ENCODE results near the gene ARAP1.

The ARAP1 gene

GRCh38 chr11:72773291-72773690, 21.1 kb upstream of the ARAP1 start:
- H3K9me3 ChIP-seq (replicated peaks; ENCODE audit: insufficient read depth, low read length): no peaks in the 10 kb centered on the region
- no peak overlapping the region for H3K4me2 ChIP-seq (ENCODE audit: low read depth, low read length)
- H3K4me3 ChIP-seq (ENCODE audit: low read length): no peak overlapping the region
- H3K9ac ChIP-seq (ENCODE audit: low read length): no peak overlapping the region
- no peak for DNase-seq
- H3K36me3 ChIP-seq (replicated peaks; ENCODE audit: insufficient read depth, low read length): no peaks in the 10 kb centered on the region
- H4K20me1 ChIP-seq (ENCODE audit: insufficient read depth, low read length): no peaks in the 10 kb centered on the region
- H3F3A ChIP-seq (ENCODE audit: insufficient read depth, low read length): no peaks in the 10 kb centered on the region
- H3K79me2 ChIP-seq (ENCODE audit: low read length): no peaks in the 10 kb centered on the region
- TF ChIP-seq EZH2 (optimal IDR thresholded peaks at IDR 0.05; ENCODE audit: low read depth, low read length) (no peak), EZH2phosphoT487 (IDR thresholded peaks at IDR 0.05; ENCODE audit: low read length) (no peak)
- TF ChIP-seq, protein P1, sequence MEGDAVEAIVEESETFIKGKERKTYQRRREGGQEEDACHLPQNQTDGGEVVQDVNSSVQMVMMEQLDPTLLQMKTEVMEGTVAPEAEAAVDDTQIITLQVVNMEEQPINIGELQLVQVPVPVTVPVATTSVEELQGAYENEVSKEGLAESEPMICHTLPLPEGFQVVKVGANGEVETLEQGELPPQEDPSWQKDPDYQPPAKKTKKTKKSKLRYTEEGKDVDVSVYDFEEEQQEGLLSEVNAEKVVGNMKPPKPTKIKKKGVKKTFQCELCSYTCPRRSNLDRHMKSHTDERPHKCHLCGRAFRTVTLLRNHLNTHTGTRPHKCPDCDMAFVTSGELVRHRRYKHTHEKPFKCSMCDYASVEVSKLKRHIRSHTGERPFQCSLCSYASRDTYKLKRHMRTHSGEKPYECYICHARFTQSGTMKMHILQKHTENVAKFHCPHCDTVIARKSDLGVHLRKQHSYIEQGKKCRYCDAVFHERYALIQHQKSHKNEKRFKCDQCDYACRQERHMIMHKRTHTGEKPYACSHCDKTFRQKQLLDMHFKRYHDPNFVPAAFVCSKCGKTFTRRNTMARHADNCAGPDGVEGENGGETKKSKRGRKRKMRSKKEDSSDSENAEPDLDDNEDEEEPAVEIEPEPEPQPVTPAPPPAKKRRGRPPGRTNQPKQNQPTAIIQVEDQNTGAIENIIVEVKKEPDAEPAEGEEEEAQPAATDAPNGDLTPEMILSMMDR (IDR thresholded peaks at IDR 0.05; ENCODE audit: low read length): no peak
- H3K27ac ChIP-seq (ENCODE audit: low read length): no peak overlapping the region
- H3K9me2 ChIP-seq (replicated peaks; ENCODE audit: insufficient read depth, low read length): no peaks in the 10 kb centered on the region
- peaks cover 10% of the 10 kb centered on the region for H3K4me1 ChIP-seq (ENCODE audit: low read length)
- H2AFZ ChIP-seq (ENCODE audit: low read length): no peak overlapping the region
- no peaks in the 10 kb centered on the region for H3K27me3 ChIP-seq (replicated peaks; ENCODE audit: insufficient read depth, low read length)

DNA sequence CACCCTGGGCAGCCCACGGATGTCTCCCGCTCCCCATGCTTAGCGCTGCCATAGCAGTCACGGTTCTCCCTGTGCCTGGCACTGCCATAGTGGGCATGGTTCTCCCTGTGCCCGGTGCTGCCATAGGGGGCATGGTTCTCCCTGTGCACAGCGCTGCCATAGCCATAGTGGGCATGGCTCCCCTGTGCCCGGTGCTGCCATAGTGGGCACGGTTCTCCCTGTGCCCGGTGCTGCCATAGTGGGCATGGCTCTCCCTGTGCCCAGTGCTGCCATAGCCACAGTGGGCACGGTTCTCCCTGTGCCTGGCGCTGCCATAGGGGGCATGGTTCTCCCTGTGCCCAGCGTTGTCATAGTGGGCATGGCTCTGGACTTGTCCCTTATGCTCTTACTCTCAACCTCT, 19.9 kb upstream of the ARAP1 start:
- DNase-seq: no peak
- Histone ChIP-seq H3K4me1 (ENCODE audit: low read length) (peaks cover 6% of the 10 kb centered on the region), H3K4me3 (ENCODE audit: low read length) (no peak overlapping the region), H3K4me2 (ENCODE audit: low read depth, low read length) (no peak overlapping the region), H3K79me2 (ENCODE audit: low read length) (no peaks in the 10 kb centered on the region), H3K9ac (ENCODE audit: low read length) (no peak overlapping the region), H3K27me3 (replicated peaks; ENCODE audit: insufficient read depth, low read length) (no peaks in the 10 kb centered on the region), H4K20me1 (ENCODE audit: insufficient read depth, low read length) (no peaks in the 10 kb centered on the region), H3K27ac (ENCODE audit: low read length) (no peak overlapping the region), H3F3A (ENCODE audit: insufficient read depth, low read length) (no peaks in the 10 kb centered on the region), H3K36me3 (replicated peaks; ENCODE audit: insufficient read depth, low read length) (no peaks in the 10 kb centered on the region), H2AFZ (ENCODE audit: low read length) (no peak overlapping the region), H3K9me2 (replicated peaks; ENCODE audit: insufficient read depth, low read length) (no peaks in the 10 kb centered on the region), H3K9me3 (replicated peaks; ENCODE audit: insufficient read depth, low read length) (no peaks in the 10 kb centered on the region)
- TF ChIP-seq, protein P1 (IDR thresholded peaks at IDR 0.05; ENCODE audit: low read length): no peak
- TF ChIP-seq EZH2phosphoT487 (IDR thresholded peaks at IDR 0.05; ENCODE audit: low read length) (no peak), EZH2 (optimal IDR thresholded peaks at IDR 0.05; ENCODE audit: low read depth, low read length) (no peak)

DNA sequence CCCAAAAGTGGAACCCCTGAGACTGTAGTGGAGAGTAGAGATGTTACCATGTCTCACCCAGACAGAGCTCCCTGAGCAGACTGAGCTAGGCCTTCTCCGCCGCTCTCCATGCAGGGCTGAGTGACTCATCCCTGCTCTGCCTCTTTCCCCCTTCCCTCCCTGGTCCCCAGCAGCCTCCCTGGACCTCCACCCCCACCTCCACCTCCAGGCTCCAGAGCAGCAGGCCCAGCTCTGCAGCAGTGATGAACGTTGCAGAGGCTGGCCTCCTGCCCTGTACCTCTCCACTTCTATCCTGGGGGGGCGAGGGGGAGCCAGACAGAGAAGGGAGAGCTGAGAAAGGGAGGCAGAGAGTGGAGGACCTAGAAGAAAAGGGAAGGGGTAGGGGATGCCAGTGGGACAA, 19.3 kb upstream of the ARAP1 start:
- Histone ChIP-seq H3K9ac (ENCODE audit: low read length) (no peak overlapping the region), H4K20me1 (ENCODE audit: insufficient read depth, low read length) (no peaks in the 10 kb centered on the region), H3K27me3 (replicated peaks; ENCODE audit: insufficient read depth, low read length) (no peaks in the 10 kb centered on the region), H3K4me1 (ENCODE audit: low read length) (0 out of 2 replicates have a peak, but pooled peaks cover under 1% of the 10 kb centered on the region), H3K27ac (ENCODE audit: low read length) (no peak overlapping the region), H3F3A (ENCODE audit: insufficient read depth, low read length) (no peaks in the 10 kb centered on the region), H3K79me2 (ENCODE audit: low read length) (no peaks in the 10 kb centered on the region), H3K9me3 (replicated peaks; ENCODE audit: insufficient read depth, low read length) (no peaks in the 10 kb centered on the region), H3K36me3 (replicated peaks; ENCODE audit: insufficient read depth, low read length) (no peaks in the 10 kb centered on the region), H3K4me2 (ENCODE audit: low read depth, low read length) (no peak overlapping the region), H3K4me3 (ENCODE audit: low read length) (no peak overlapping the region), H2AFZ (ENCODE audit: low read length) (no peak overlapping the region), H3K9me2 (replicated peaks; ENCODE audit: insufficient read depth, low read length) (no peaks in the 10 kb centered on the region)
- no peak for TF ChIP-seq EZH2 (optimal IDR thresholded peaks at IDR 0.05; ENCODE audit: low read depth, low read length)
- TF ChIP-seq EZH2phosphoT487 (IDR thresholded peaks at IDR 0.05; ENCODE audit: low read length): no peak
- no peak for DNase-seq

GRCh38 chr11:72770799-72771198, 18.6 kb upstream of the ARAP1 start:
- Histone ChIP-seq H3K4me3 (ENCODE audit: low read length) (no peak overlapping the region), H3K36me3 (replicated peaks; ENCODE audit: insufficient read depth, low read length) (no peaks in the 10 kb centered on the region), H3K27me3 (replicated peaks; ENCODE audit: insufficient read depth, low read length) (no peaks in the 10 kb centered on the region), H3K4me2 (ENCODE audit: low read depth, low read length) (no peak overlapping the region), H3K9ac (ENCODE audit: low read length) (no peak overlapping the region), H3K4me1 (ENCODE audit: low read length) (no peaks in the 10 kb centered on the region), H3K9me2 (replicated peaks; ENCODE audit: insufficient read depth, low read length) (no peaks in the 10 kb centered on the region), H4K20me1 (ENCODE audit: insufficient read depth, low read length) (no peaks in the 10 kb centered on the region), H3F3A (ENCODE audit: insufficient read depth, low read length) (no peaks in the 10 kb centered on the region), H3K79me2 (ENCODE audit: low read length) (no peaks in the 10 kb centered on the region), H2AFZ (ENCODE audit: low read length) (no peak overlapping the region), H3K27ac (ENCODE audit: low read length) (no peak overlapping the region), H3K9me3 (replicated peaks; ENCODE audit: insufficient read depth, low read length) (no peaks in the 10 kb centered on the region)
- TF ChIP-seq EZH2 (optimal IDR thresholded peaks at IDR 0.05; ENCODE audit: low read depth, low read length) (no peak), EZH2phosphoT487 (IDR thresholded peaks at IDR 0.05; ENCODE audit: low read length) (no peak)
- TF ChIP-seq, protein P1 (IDR thresholded peaks at IDR 0.05; ENCODE audit: low read length): no peak
- DNase-seq: no peak
